Pancreas (tissue), 10 donors: ENCODE measurements around the gene SP8. TPM values are rescaled to one million over a fixed set of nuclear protein-coding genes. Genes with fewer than 3 reads are reported as not detected.

Experiments
- ATAC-seq, 4 donors: fragments of 200-7000 bp; cut with Tn5 transposase; one replicate each; pipeline versions ENCODE4 v1.8.0 to v1.9.1; 2020; ENCODE audit warnings: mild to moderate bottlenecking in 4 of 4, moderate library complexity in 4 of 4
- DNase-seq, 6 donors: peaks; one replicate each; pipeline ENCODE4 v3.0.0-alpha.2; 2020
- FAIRE-seq: peaks from 2 replicates; lab custom pipeline; 2012; peaks lifted over from hg19 to GRCh38; lab: Jason Lieb, UNC
- H3K27ac ChIP-seq, 4 donors: fragments of 200-600 bp; sonication (generic); 1 replicate in 3 of 4; 2 replicates in 1 of 4; pipeline versions ENCODE4 v1.5.0 to v1.8.0; 2020
- H3K27me3 ChIP-seq, 4 donors: fragments of 200-600 bp; one replicate each; pipeline ENCODE4 v1.8.0; 2021
- H3K36me3 ChIP-seq, 3 donors: fragments of 200-600 bp; sonication (generic) in 1 of 3; one replicate each; pipeline versions ENCODE4 v1.5.0 to v1.8.0; 2020 to 2021
- H3K4me1 ChIP-seq, 3 donors: fragments of 200-600 bp; one replicate each; pipeline ENCODE4 v1.8.0; 2021
- H3K4me3 ChIP-seq, 4 donors: fragments of 200-600 bp; sonication (generic) in 2 of 4; one replicate each; pipeline versions ENCODE4 v1.5.0 to v1.8.0; 2020 to 2021
- H3K9me3 ChIP-seq, 4 donors: fragments of 200-600 bp; one replicate each; pipeline ENCODE4 v1.8.0; 2021
- CTCF ChIP-seq, 4 donors: fragments of 200-600 bp; sonication (generic) in 3 of 4; IDR thresholded peaks; one replicate each; pipeline versions ENCODE4 v1.5.0 to v1.8.0; 2021; ENCODE audit warnings: antibody characterized with exemption in 4 of 4
- WGBS, 2 donors: extraction: QIAGEN DNeasy Blood & Tissue Kit; methylation state at CpG; one replicate each; pipeline ENCODE4 v1.1.7; 2013; 5-methylcytosine and 5-hydroxymethylcytosine counted together
- intact Hi-C, 3 donors: fragments of 100-400 bp; cut with DNase I; formaldehyde crosslinking; loops; one replicate each; pipeline versions ENCODE4 v1.11.1 to v1.14.2; 2022
- polyA plus RNA-seq, 2 donors: library from polyadenylated mRNA; stranded (reverse); fragments of 200-250 nt; gene quantifications; one replicate each; pipeline ENCODE4 v1.2.3, GENCODE V29; 2013
- total RNA-seq, 6 donors: library from RNA; stranded (reverse); fragmentation: NEBNext Ultra II Directional in 4 of 6; extraction: Animal tissue kit (Norgen Biotek cat#: 25700) in 4 of 6; gene quantifications; one replicate each; pipeline versions ENCODE4 v1.2.1 to v1.2.4, GENCODE V29; 2021 to 2023
- donor health status: healthy with polysubstance abuse.
- donor health status: DM: no; HTN: no; CAD: no; lungs with moderate emphysema.
- donor health status: DM: no; HTN: no; CAD: no.
- donor health status: control.
- donor health status: control.
- donor health status: Bipolar disorder and iron deficiency.
- donor health status: DM: yes; HTN: yes; CAD: no.
- donor health status: DM: no; HTN: no; CAD: no.
- donor health status: DM: no; HTN: no; CAD: no.
- donor health status: DM: yes; HTN: yes; CAD: no.

The SP8 gene
- total and polyA plus RNA-seq, 8 donors = not detected

GRCh38 chr7:20791538-20792434, 5.1 kb upstream of the SP8 start:
- WGBS, 2 donors = 17 to 18% methylated on average over 8 of the region's 8 CpGs
- intact Hi-C loops = no loop called here
- H3K36me3 ChIP-seq = no peaks in the 10 kb centered on the region
- no peak overlapping the region for H3K4me3 ChIP-seq
- no peak overlapping the region for H3K27ac ChIP-seq
- no peaks in the 10 kb centered on the region for H3K9me3 ChIP-seq
- no peaks in the 10 kb centered on the region for H3K4me1 ChIP-seq
- no peak for ATAC-seq
- H3K27me3 ChIP-seq = peaks cover 17 to 98% (median 60%) of the 10 kb centered on the region in 4 donors
- TF ChIP-seq CTCF (IDR thresholded peaks at IDR 0.05) = no peak
- FAIRE-seq = no peak
- no peak for DNase-seq

- intact Hi-C loops = no loop called here
- Histone ChIP-seq H3K4me3 (no peak overlapping the region), H3K36me3 (no peaks in the 10 kb centered on the region), H3K9me3 (no peaks in the 10 kb centered on the region), H3K27me3 (peaks cover 10 to 98% (median 56%) of the 10 kb centered on the region in 4 donors), H3K4me1 (no peaks in the 10 kb centered on the region), H3K27ac (no peak overlapping the region)
- no peak for ATAC-seq
- WGBS, 2 donors = 9 to 14% methylated on average over 5 of the region's 5 CpGs
- no peak for DNase-seq
- FAIRE-seq = no peak
- no peak for TF ChIP-seq CTCF (IDR thresholded peaks at IDR 0.05)
Measured at GRCh38 chr7:20790375-20790774, 3.7 kb upstream of the SP8 start.

- peaks cover 0 to 5% (median 0%) of the 10 kb centered on the region in 3 donors for H3K4me1 ChIP-seq
- DNase-seq (no peak), ATAC-seq (no peak), FAIRE-seq (no peak)
- H3K36me3 ChIP-seq = no peaks in the 10 kb centered on the region
- intact Hi-C loops = loop anchor here in 1 of 3 donors (10.0 kb wide), 1 partner anchor 456 kb away; no protein-coding TSS in a partner anchor
- no peak for TF ChIP-seq CTCF (IDR thresholded peaks at IDR 0.05)
- peaks cover 8 to 93% (median 55%) of the 10 kb centered on the region in 4 donors for H3K27me3 ChIP-seq
- no peak overlapping the region for H3K4me3 ChIP-seq
- no peak overlapping the region for H3K27ac ChIP-seq
- no peaks in the 10 kb centered on the region for H3K9me3 ChIP-seq
- 21 to 26% methylated on average over 10 of the region's 10 CpGs for whole genome bisulfite sequencing, 2 donors
Measured at GRCh38 chr7:20788420-20788990, 1.8 kb upstream of the SP8 start.

- H3K9me3 ChIP-seq = no peaks in the 10 kb centered on the region
- FAIRE-seq (no peak), DNase-seq (no peak), ATAC-seq (no peak)
- 15 to 17% methylated on average over 21 of the region's 21 CpGs for WGBS, 2 donors
- no peaks in the 10 kb centered on the region for H3K36me3 ChIP-seq
- TF ChIP-seq CTCF (IDR thresholded peaks at IDR 0.05) = no peak
- intact Hi-C loops = loop anchor here in 1 of 3 donors (10.0 kb wide), 1 partner anchor 457 kb away; no protein-coding TSS in a partner anchor
- peaks cover 0 to 5% (median 0%) of the 10 kb centered on the region in 3 donors for H3K4me1 ChIP-seq
- H3K4me3 ChIP-seq = no peak overlapping the region
- H3K27me3 ChIP-seq = peaks cover 8 to 93% (median 51%) of the 10 kb centered on the region in 4 donors
- no peak overlapping the region for H3K27ac ChIP-seq
Measured at GRCh38 chr7:20787660-20788419, 1.2 kb upstream of the SP8 start.
